Measurements from ENCODE around the gene ASCC3. TPM values are rescaled to one million over a fixed set of nuclear protein-coding genes. Genes with fewer than 3 reads are reported as not detected.

The ASCC3 gene
- total RNA-seq, 1 experiment from 2014 or later, result 79.3 TPM

- H3K9me3 ChIP-seq (replicated peaks), result no peaks in the 10 kb centered on the region
- DNase-seq, result no peak
- H3K4me1 ChIP-seq, result no peaks in the 10 kb centered on the region
These were observed 181.1 kb downstream of the ASCC3 start for GRCh38 chr6:100700009-100700408.

GRCh38 chr6:100695445-100695844 lies 185.7 kb downstream of the ASCC3 start:
- no peak overlapping the region for H3K27ac ChIP-seq
- no peaks in the 10 kb centered on the region for H3K27me3 ChIP-seq
- no peak overlapping the region for H3K4me3 ChIP-seq
- H3K9me3 ChIP-seq (replicated peaks), result no peaks in the 10 kb centered on the region
- no peaks in the 10 kb centered on the region for H3K4me1 ChIP-seq
- DNase-seq, result no peak
- H3K36me3 ChIP-seq, result peaks cover 3% of the 10 kb centered on the region

More at GRCh38 chr6:100700009-100700408, 181.1 kb downstream of the ASCC3 start:
- Histone ChIP-seq H3K4me3 (no peak overlapping the region), H3K27me3 (no peaks in the 10 kb centered on the region), H3K36me3 (peaks cover 6% of the 10 kb centered on the region; the same call in 1 of the 2 replicates), H3K27ac (no peak overlapping the region)

GRCh38 chr6:100693249-100693927 lies 187.7 kb downstream of the ASCC3 start:
- H3K4me3 ChIP-seq, result no peak overlapping the region
- no peaks in the 10 kb centered on the region for H3K9me3 ChIP-seq (replicated peaks)
- no peak overlapping the region for H3K27ac ChIP-seq
- no peak for DNase-seq
- H3K27me3 ChIP-seq, result no peaks in the 10 kb centered on the region
- H3K4me1 ChIP-seq, result no peaks in the 10 kb centered on the region
- H3K36me3 ChIP-seq, result peaks cover 3% of the 10 kb centered on the region; the same call in 1 of the 2 replicates

GRCh38 chr6:100691972-100692371 lies 189.2 kb downstream of the ASCC3 start:
- no peak overlapping the region for H3K27ac ChIP-seq
- H3K9me3 ChIP-seq (replicated peaks), result no peaks in the 10 kb centered on the region
- no peaks in the 10 kb centered on the region for H3K4me1 ChIP-seq
- H3K27me3 ChIP-seq, result no peaks in the 10 kb centered on the region
- no peak overlapping the region for H3K4me3 ChIP-seq
- no peak for DNase-seq
- H3K36me3 ChIP-seq, result peaks cover 3% of the 10 kb centered on the region; the same call in 1 of the 2 replicates

- H3K4me3 ChIP-seq, result no peak overlapping the region
- no peak overlapping the region for H3K27ac ChIP-seq
- peaks cover 2% of the 10 kb centered on the region; the same call in 1 of the 2 replicates for H3K36me3 ChIP-seq
- no peaks in the 10 kb centered on the region for H3K27me3 ChIP-seq
- no peaks in the 10 kb centered on the region for H3K4me1 ChIP-seq
- no peaks in the 10 kb centered on the region for H3K9me3 ChIP-seq (replicated peaks)
- DNase-seq, result no peak
These were observed 194.9 kb downstream of the ASCC3 start for GRCh38 chr6:100686216-100686615.

GRCh38 chr6:100685747-100686146 lies 195.4 kb downstream of the ASCC3 start:
- Histone ChIP-seq H3K36me3 (peaks cover 2% of the 10 kb centered on the region; the same call in 1 of the 2 replicates), H3K27ac (no peak overlapping the region), H3K4me1 (no peaks in the 10 kb centered on the region), H3K4me3 (no peak overlapping the region), H3K9me3 (replicated peaks) (no peaks in the 10 kb centered on the region), H3K27me3 (no peaks in the 10 kb centered on the region)
- DNase-seq, result no peak

GRCh38 chr6:100680163-100680562 lies 201.0 kb downstream of the ASCC3 start:
- peaks cover 7% of the 10 kb centered on the region; the same call in 1 of the 2 replicates for H3K36me3 ChIP-seq
- H3K9me3 ChIP-seq (replicated peaks), result no peaks in the 10 kb centered on the region
- no peaks in the 10 kb centered on the region for H3K27me3 ChIP-seq
- no peaks in the 10 kb centered on the region for H3K4me1 ChIP-seq
- H3K4me3 ChIP-seq, result no peak overlapping the region
- no peak overlapping the region for H3K27ac ChIP-seq
- no peak for DNase-seq

- Histone ChIP-seq H3K9me3 (replicated peaks) (no peaks in the 10 kb centered on the region), H3K27me3 (no peaks in the 10 kb centered on the region), H3K27ac (no peak overlapping the region), H3K36me3 (peaks cover 4% of the 10 kb centered on the region; the same call in 1 of the 2 replicates), H3K4me1 (no peaks in the 10 kb centered on the region), H3K4me3 (no peak overlapping the region)
- DNase-seq, result peak in 1 of 2 experiments; percentile 21
These were observed 203.1 kb downstream of the ASCC3 start for GRCh38 chr6:100678027-100678426.

- Histone ChIP-seq H3K27ac (no peak overlapping the region), H3K27me3 (no peaks in the 10 kb centered on the region), H3K4me3 (no peak overlapping the region), H3K36me3 (peaks cover 4% of the 10 kb centered on the region; the same call in 1 of the 2 replicates), H3K9me3 (replicated peaks) (no peaks in the 10 kb centered on the region), H3K4me1 (no peaks in the 10 kb centered on the region)
- DNase-seq, result no peak
These were observed 203.9 kb downstream of the ASCC3 start for GRCh38 chr6:100677240-100677639.

GRCh38 chr6:100673641-100674040 lies 207.5 kb downstream of the ASCC3 start:
- Histone ChIP-seq H3K4me1 (no peaks in the 10 kb centered on the region), H3K36me3 (peaks cover 4% of the 10 kb centered on the region; the same call in 1 of the 2 replicates), H3K27ac (no peak overlapping the region), H3K27me3 (no peaks in the 10 kb centered on the region), H3K9me3 (replicated peaks) (no peaks in the 10 kb centered on the region), H3K4me3 (no peak overlapping the region)
- no peak for DNase-seq

GRCh38 chr6:100671740-100672139 lies 209.4 kb downstream of the ASCC3 start:
- no peaks in the 10 kb centered on the region for H3K4me1 ChIP-seq
- no peak overlapping the region for H3K4me3 ChIP-seq
- DNase-seq, result no peak
- no peaks in the 10 kb centered on the region for H3K9me3 ChIP-seq (replicated peaks)
- H3K36me3 ChIP-seq, result peaks cover 2% of the 10 kb centered on the region; the same call in 1 of the 2 replicates
- H3K27ac ChIP-seq, result no peak overlapping the region
- no peaks in the 10 kb centered on the region for H3K27me3 ChIP-seq

- Histone ChIP-seq H3K36me3 (no peaks in the 10 kb centered on the region; the same call in 1 of the 2 replicates), H3K4me1 (no peaks in the 10 kb centered on the region), H3K4me3 (no peak overlapping the region), H3K27me3 (no peaks in the 10 kb centered on the region), H3K27ac (no peak overlapping the region), H3K9me3 (replicated peaks) (no peaks in the 10 kb centered on the region)
- DNase-seq, result no peak
These were observed 211.1 kb downstream of the ASCC3 start for GRCh38 chr6:100670056-100670455.

GRCh38 chr6:100665041-100665380 lies 216.1 kb downstream of the ASCC3 start:
- Histone ChIP-seq H3K9me3 (replicated peaks) (no peaks in the 10 kb centered on the region), H3K27me3 (no peaks in the 10 kb centered on the region), H3K4me1 (0 out of 2 replicates have a peak, but pooled peaks cover 4% of the 10 kb centered on the region), H3K36me3 (no peaks in the 10 kb centered on the region; the same call in 1 of the 2 replicates), H3K27ac (no peak overlapping the region), H3K4me3 (no peak overlapping the region)
- peak in 1 of 2 experiments; percentile 1 for DNase-seq

- Histone ChIP-seq H3K4me1 (0 out of 2 replicates have a peak, but pooled peaks cover 4% of the 10 kb centered on the region), H3K4me3 (no peak overlapping the region), H3K9me3 (replicated peaks) (no peaks in the 10 kb centered on the region), H3K36me3 (no peaks in the 10 kb centered on the region), H3K27me3 (no peaks in the 10 kb centered on the region), H3K27ac (no peak overlapping the region)
- peak in 1 of 2 experiments; percentile 55 for DNase-seq
These were observed 216.7 kb downstream of the ASCC3 start for GRCh38 chr6:100664274-100665040.

GRCh38 chr6:100663219-100663863 lies 217.8 kb downstream of the ASCC3 start:
- Histone ChIP-seq H3K27me3 (no peaks in the 10 kb centered on the region), H3K27ac (no peak overlapping the region; the same call in 1 of the 2 replicates)

More at GRCh38 chr6:100663219-100663863, 217.8 kb downstream of the ASCC3 start:
- no peaks in the 10 kb centered on the region for H3K36me3 ChIP-seq
- H3K4me3 ChIP-seq, result no peak overlapping the region
- 0 out of 2 replicates have a peak, but pooled peaks cover 4% of the 10 kb centered on the region for H3K4me1 ChIP-seq
- H3K9me3 ChIP-seq (replicated peaks), result no peaks in the 10 kb centered on the region
- DNase-seq, result peak in 1 of 2 experiments; percentile 31
